GM23338 (cell line): Measurements from ENCODE around the gene ACOT13. TPM values are rescaled to one million over a fixed set of nuclear protein-coding genes. Genes with fewer than 3 reads are reported as not detected.
A peak's percentile ranks its signal among the peaks of the same experiment; 100 is the strongest.

ENCODE experiments used
- ATAC-seq: fragments of 200-7000 bp; cut with Tn5 transposase; 3 replicates; pipeline ENCODE4 v1.9.1; 2020
- DNase-seq: peaks from one replicate; pipeline ENCODE4 v3.0.0-alpha.2; 2015; ENCODE audit warnings: low spot score
- H2AFZ ChIP-seq: fragments of 200-600 bp; sonication (generic); 2 replicates; pipeline ENCODE4 v1.8.0; 2016; ENCODE audit warnings: antibody characterized with exemption, mild to moderate bottlenecking, moderate library complexity
- H3F3A ChIP-seq: fragments of 200-600 bp; sonication (generic); replicated peaks from 2 replicates; pipeline ENCODE4 v1.8.0; 2017; ENCODE audit warnings: antibody characterized with exemption, mixed run types, low read depth
- H3K27ac ChIP-seq: fragments of 200-600 bp; sonication (generic); 2 replicates; pipeline ENCODE4 v1.6.1; 2016; ENCODE audit warnings: low read depth
- H3K27me3 ChIP-seq: fragments of 200-600 bp; sonication (generic); 2 replicates; pipeline ENCODE4 v1.8.0; 2016; ENCODE audit warnings: mild to moderate bottlenecking, mixed run types, moderate library complexity; ENCODE audit not compliant: insufficient read depth
- H3K36me3 ChIP-seq: fragments of 200-600 bp; sonication (generic); 2 replicates; pipeline ENCODE4 v1.8.0; 2016; ENCODE audit warnings: mild to moderate bottlenecking; ENCODE audit not compliant: insufficient read depth
- H3K4me1 ChIP-seq: fragments of 200-600 bp; sonication (generic); 2 replicates; pipeline ENCODE4 v1.8.0; 2016; ENCODE audit warnings: mild to moderate bottlenecking, moderate library complexity; ENCODE audit not compliant: insufficient read depth
- H3K4me2 ChIP-seq: fragments of 200-600 bp; sonication (generic); 2 replicates; pipeline ENCODE4 v1.7.1; 2017; ENCODE audit warnings: mixed run types
- H3K4me3 ChIP-seq: fragments of 200-600 bp; sonication (generic); 2 replicates; pipeline ENCODE4 v1.6.1; 2016; ENCODE audit warnings: mixed run types
- H3K79me2 ChIP-seq: fragments of 200-600 bp; sonication (generic); replicated peaks from 2 replicates; pipeline ENCODE4 v1.8.0; 2017; ENCODE audit warnings: mild to moderate bottlenecking; ENCODE audit not compliant: insufficient read depth
- H3K9me2 ChIP-seq: fragments of 200-600 bp; sonication (generic); 2 replicates; pipeline ENCODE4 v1.8.0; 2017; ENCODE audit not compliant: insufficient read depth
- H4K20me1 ChIP-seq: fragments of 200-600 bp; sonication (generic); replicated peaks from 2 replicates; pipeline ENCODE4 v1.8.0; 2017; ENCODE audit warnings: mild to moderate bottlenecking; ENCODE audit not compliant: insufficient read depth
- H3K27ac Mint-ChIP-seq: 2 replicates; pipeline ENCODE4 v1.8.0; 2020; ENCODE audit warnings: inconsistent platforms, mild to moderate bottlenecking, moderate library complexity, mixed read lengths
- H3K27me3 Mint-ChIP-seq: 3 replicates; pipeline ENCODE4 v1.8.0; 2022; ENCODE audit warnings: low read depth, mild to moderate bottlenecking, moderate library complexity, mixed read lengths, inconsistent platforms; ENCODE audit not compliant: insufficient read depth, poor library complexity
- H3K36me3 Mint-ChIP-seq: 3 replicates; pipeline ENCODE4 v1.8.0; 2021; ENCODE audit warnings: low read depth, mild to moderate bottlenecking, inconsistent platforms, moderate library complexity, mixed read lengths
- H3K4me1 Mint-ChIP-seq: 3 replicates; pipeline ENCODE4 v1.8.0; 2020; ENCODE audit warnings: mild to moderate bottlenecking, inconsistent platforms, mixed read lengths
- H3K4me3 Mint-ChIP-seq: 3 replicates; pipeline ENCODE4 v1.8.0; 2021; ENCODE audit warnings: moderate library complexity, mild to moderate bottlenecking, inconsistent platforms, mixed read lengths
- H3K9me3 Mint-ChIP-seq: 3 replicates; pipeline ENCODE4 v1.8.0; 2020; ENCODE audit warnings: moderate library complexity, mild to moderate bottlenecking, inconsistent platforms, mixed read lengths
- CREB1 ChIP-seq: fragments of 250-450 bp; sonication (Bioruptor Pico); IDR thresholded peaks from 2 replicates; pipeline ENCODE4 v1.5.0; 2020; ENCODE audit warnings: low read depth, mild to moderate bottlenecking, moderate library complexity
- ETS1 ChIP-seq: IDR thresholded peaks from 2 replicates; pipeline ENCODE4 v1.6.1; 2016; ENCODE audit warnings: antibody characterized with exemption
- EZH2 ChIP-seq: fragments of 200-600 bp; sonication (generic); IDR thresholded peaks from one replicate; pipeline ENCODE4 v1.8.0; 2017; ENCODE audit warnings: antibody characterized with exemption, mild to moderate bottlenecking, low read depth; ENCODE audit not compliant: unreplicated experiment
- EZH2phosphoT487 ChIP-seq: fragments of 200-600 bp; sonication (generic); IDR thresholded peaks from one replicate; pipeline ENCODE4 v1.8.1; 2018; ENCODE audit warnings: antibody characterized with exemption; ENCODE audit not compliant: unreplicated experiment
- JUNB ChIP-seq: IDR thresholded peaks from one replicate; pipeline ENCODE4 v1.6.1; 2016; ENCODE audit warnings: antibody characterized with exemption; ENCODE audit not compliant: unreplicated experiment
- NANOG ChIP-seq: IDR thresholded peaks from 2 replicates; pipeline ENCODE4 v1.6.1; 2016; ENCODE audit warnings: antibody characterized with exemption, borderline replicate concordance
- POLR2AphosphoS5 ChIP-seq: IDR thresholded peaks from 2 replicates; pipeline ENCODE4 v1.6.1; 2016; ENCODE audit warnings: antibody characterized with exemption, low read depth
- ZNF114 ChIP-seq: fragments of 250-450 bp; sonication (Bioruptor Pico); IDR thresholded peaks from 2 replicates; pipeline ENCODE4 v1.5.0; 2020; ENCODE audit warnings: mild to moderate bottlenecking, moderate library complexity
- ZNF331 ChIP-seq: fragments of 250-450 bp; sonication (Bioruptor Pico); IDR thresholded peaks from 2 replicates; pipeline ENCODE4 v1.5.0; 2020; ENCODE audit warnings: low read depth, mild to moderate bottlenecking, moderate library complexity
- polyA plus RNA-seq: library from polyadenylated mRNA; unstranded; fragments of >200 nt; fragmentation: Nextera tagmentation; extraction: Ambion mirVana; gene quantifications from 2 replicates; pipeline ENCODE4 v1.2.1, GENCODE V29; 2016
- total RNA-seq: library from RNA; depleted of rRNA; stranded (reverse); fragments of >200 nt; shearing (Covaris generic); gene quantifications from 2 replicates; pipeline ENCODE4 v1.2.3, GENCODE V29; 2014
- TF ChIP-seq, protein P1 (sequence below): IDR thresholded peaks from one replicate; pipeline ENCODE4 v1.6.1; 2018; ENCODE audit warnings: antibody characterized with exemption; ENCODE audit not compliant: unreplicated experiment

Gene ACOT13
- total and polyA plus RNA-seq, 2 experiments from 2014 or later = 17.8 to 175 TPM

DNA sequence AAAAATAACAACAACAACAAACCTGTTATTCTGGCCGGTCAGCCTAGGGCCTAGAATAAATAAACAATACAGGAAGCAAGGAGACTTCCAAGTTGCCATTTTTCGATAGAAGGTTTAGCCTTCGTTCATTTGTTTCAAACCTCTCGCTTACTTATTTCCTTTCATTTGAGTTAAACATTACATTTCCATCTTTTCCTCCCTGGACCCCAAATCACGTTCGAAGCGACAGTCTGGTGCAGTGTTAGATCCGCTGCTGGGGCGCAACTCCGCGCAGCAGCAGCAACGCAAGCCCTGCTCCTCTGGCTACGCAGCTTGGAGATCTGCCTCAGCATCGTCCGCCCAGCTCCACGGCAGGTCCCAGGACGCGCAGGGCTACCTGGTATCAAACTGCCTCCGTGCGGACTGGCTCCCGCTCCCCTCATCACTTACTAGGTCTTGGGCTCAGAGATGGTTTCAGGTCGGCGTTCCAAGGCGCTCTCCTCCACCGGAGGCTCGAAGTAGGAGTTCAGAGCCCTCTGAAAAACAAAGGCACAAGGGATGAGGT is 708 bp upstream of the ACOT13 start:
- Mint-ChIP-seq H3K4me1 (peaks cover 23% of the 10 kb centered on the region), H3K36me3 (peaks cover 86% of the 10 kb centered on the region), H3K27me3 (peaks cover 16% of the 10 kb centered on the region), H3K9me3 (peaks cover 43% of the 10 kb centered on the region), H3K27ac (peak overlapping the region; percentile 99), H3K4me3 (peak overlapping the region; percentile 94)
- Histone ChIP-seq H3K9me2 (no peaks in the 10 kb centered on the region), H4K20me1 (no peaks in the 10 kb centered on the region), H2AFZ (peak overlapping the region; percentile 95), H3K27ac (peak overlapping the region; percentile 97), H3K27me3 (no peaks in the 10 kb centered on the region), H3K79me2 (peaks cover 69% of the 10 kb centered on the region), H3K4me1 (0 out of 2 replicates have a peak, but pooled peaks cover 12% of the 10 kb centered on the region), H3K36me3 (peaks cover 24% of the 10 kb centered on the region), H3K4me3 (peak overlapping the region; percentile 97), H3K4me2 (peak overlapping the region; percentile 91), H3F3A (no peaks in the 10 kb centered on the region)
- DNase-seq (no peak), ATAC-seq (peak; percentile 63)
- TF ChIP-seq JUNB (no peak), NANOG (no peak), EZH2 (no peak), ETS1 (no peak), POLR2AphosphoS5 (no peak)
- TF ChIP-seq, protein P1, sequence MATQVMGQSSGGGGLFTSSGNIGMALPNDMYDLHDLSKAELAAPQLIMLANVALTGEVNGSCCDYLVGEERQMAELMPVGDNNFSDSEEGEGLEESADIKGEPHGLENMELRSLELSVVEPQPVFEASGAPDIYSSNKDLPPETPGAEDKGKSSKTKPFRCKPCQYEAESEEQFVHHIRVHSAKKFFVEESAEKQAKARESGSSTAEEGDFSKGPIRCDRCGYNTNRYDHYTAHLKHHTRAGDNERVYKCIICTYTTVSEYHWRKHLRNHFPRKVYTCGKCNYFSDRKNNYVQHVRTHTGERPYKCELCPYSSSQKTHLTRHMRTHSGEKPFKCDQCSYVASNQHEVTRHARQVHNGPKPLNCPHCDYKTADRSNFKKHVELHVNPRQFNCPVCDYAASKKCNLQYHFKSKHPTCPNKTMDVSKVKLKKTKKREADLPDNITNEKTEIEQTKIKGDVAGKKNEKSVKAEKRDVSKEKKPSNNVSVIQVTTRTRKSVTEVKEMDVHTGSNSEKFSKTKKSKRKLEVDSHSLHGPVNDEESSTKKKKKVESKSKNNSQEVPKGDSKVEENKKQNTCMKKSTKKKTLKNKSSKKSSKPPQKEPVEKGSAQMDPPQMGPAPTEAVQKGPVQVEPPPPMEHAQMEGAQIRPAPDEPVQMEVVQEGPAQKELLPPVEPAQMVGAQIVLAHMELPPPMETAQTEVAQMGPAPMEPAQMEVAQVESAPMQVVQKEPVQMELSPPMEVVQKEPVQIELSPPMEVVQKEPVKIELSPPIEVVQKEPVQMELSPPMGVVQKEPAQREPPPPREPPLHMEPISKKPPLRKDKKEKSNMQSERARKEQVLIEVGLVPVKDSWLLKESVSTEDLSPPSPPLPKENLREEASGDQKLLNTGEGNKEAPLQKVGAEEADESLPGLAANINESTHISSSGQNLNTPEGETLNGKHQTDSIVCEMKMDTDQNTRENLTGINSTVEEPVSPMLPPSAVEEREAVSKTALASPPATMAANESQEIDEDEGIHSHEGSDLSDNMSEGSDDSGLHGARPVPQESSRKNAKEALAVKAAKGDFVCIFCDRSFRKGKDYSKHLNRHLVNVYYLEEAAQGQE = peak; percentile 28

GRCh38 chr6:24667378-24667803 is 514 bp downstream of the ACOT13 start:
- Histone ChIP-seq H3K9me2 (no peaks in the 10 kb centered on the region), H3K27ac (peak overlapping the region; percentile 97), H3K4me2 (peak overlapping the region; percentile 97), H4K20me1 (no peaks in the 10 kb centered on the region), H3K27me3 (no peaks in the 10 kb centered on the region), H3K79me2 (peaks cover 63% of the 10 kb centered on the region), H3K4me3 (peak overlapping the region; percentile 97), H3K36me3 (peaks cover 36% of the 10 kb centered on the region), H3F3A (no peaks in the 10 kb centered on the region), H2AFZ (no peak overlapping the region), H3K4me1 (0 out of 2 replicates have a peak, but pooled peaks cover 12% of the 10 kb centered on the region)
- Mint-ChIP-seq H3K4me3 (peak overlapping the region; percentile 94), H3K27me3 (peaks cover 16% of the 10 kb centered on the region), H3K27ac (peak overlapping the region; percentile 99), H3K36me3 (peaks cover 85% of the 10 kb centered on the region), H3K4me1 (peaks cover 23% of the 10 kb centered on the region), H3K9me3 (peaks cover 55% of the 10 kb centered on the region)
- no peak for ATAC-seq
- DNase-seq = no peak
- TF ChIP-seq EZH2phosphoT487 (no peak), CREB1 (CRISPR knock-in tag) (no peak), EZH2 (no peak), ZNF114 (CRISPR knock-in tag) (no peak), ZNF331 (no peak), POLR2AphosphoS5 (no peak), JUNB (no peak), NANOG (no peak)
- TF ChIP-seq, protein P1 = no peak
